HG03139 (cell line): Measurements from ENCODE around the gene ZNF222.

Experiments used
- ATAC-seq: cut with Tn5 transposase; IDR thresholded peaks from one replicate; pipeline ENCODE4 v1.9.1; 2021; ENCODE audit not compliant: unreplicated experiment

Gene ZNF222

GRCh38 chr19:44051650-44052402 is 26.6 kb downstream of the ZNF222 start, which contains the start of gene ZNF223:
Gene ZNF223 (plus strand): TSS chr19:44052036. CDS start chr19:44055177, 3,141 bp downstream.
- ATAC-seq = peak; percentile 65

- ATAC-seq = no peak
These were observed 30.7 kb downstream of the ZNF222 start for GRCh38 chr19:44055870-44056269.

GRCh38 chr19:44059229-44059628 is 34.0 kb downstream of the ZNF222 start:
- ATAC-seq = no peak

GRCh38 chr19:44061038-44061437 is 35.9 kb downstream of the ZNF222 start:
- no peak for ATAC-seq

GRCh38 chr19:44066305-44066704 is 41.1 kb downstream of the ZNF222 start:
- ATAC-seq = no peak

- no peak for ATAC-seq
These were observed 44.2 kb downstream of the ZNF222 start for GRCh38 chr19:44069415-44069814.

GRCh38 chr19:44071824-44072542 is 46.8 kb downstream of the ZNF222 start, which contains the start of gene ZNF284:
Gene ZNF284 (plus strand): TSS chr19:44072159. CDS start chr19:44076390, 4,231 bp downstream.
- peak; percentile 82 for ATAC-seq

- no peak for ATAC-seq
These were observed 47.6 kb downstream of the ZNF222 start for GRCh38 chr19:44072543-44073401.

GRCh38 chr19:44076325-44076724 is 51.1 kb downstream of the ZNF222 start:
- ATAC-seq = no peak
